Anterior cingulate cortex (tissue), 58 donors: Measurements from ENCODE around the gene PPP4R3B.
A peak's percentile ranks its signal among the peaks of the same experiment; 100 is the strongest.

Source experiments
- DNase-seq, 58 donors: peaks; one replicate each; lab custom pipeline; 2025; lab: John Stamatoyannopoulos, UW

PPP4R3B gene

DNA sequence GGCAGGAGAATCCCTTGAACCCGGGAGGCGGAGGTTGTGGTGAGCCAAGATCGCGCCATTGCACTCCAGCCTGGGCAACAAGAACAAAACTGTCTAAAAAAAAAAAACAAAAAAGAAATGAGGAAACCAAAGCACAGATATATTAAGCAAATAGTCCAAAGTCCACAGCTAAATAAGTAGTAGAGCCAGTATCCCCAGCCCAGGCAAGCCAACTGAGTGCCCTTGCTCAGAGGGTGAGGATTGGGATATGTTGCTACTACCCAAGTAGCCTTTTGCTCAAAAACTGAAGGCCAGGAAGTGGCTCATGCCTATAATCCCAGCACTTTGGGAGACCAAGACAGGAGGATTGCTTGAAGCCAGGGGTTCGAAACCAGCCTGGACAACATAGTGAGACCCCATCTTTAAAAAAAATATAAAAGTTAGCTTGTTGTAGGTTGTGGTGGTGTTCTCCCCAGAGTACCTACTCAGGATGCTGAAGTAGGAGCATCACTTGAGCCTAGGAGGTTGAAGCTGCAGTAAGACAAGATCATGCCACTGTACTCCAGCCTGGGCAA, 92.5 kb downstream of the PPP4R3B start:
- no peak for DNase-seq

DNA sequence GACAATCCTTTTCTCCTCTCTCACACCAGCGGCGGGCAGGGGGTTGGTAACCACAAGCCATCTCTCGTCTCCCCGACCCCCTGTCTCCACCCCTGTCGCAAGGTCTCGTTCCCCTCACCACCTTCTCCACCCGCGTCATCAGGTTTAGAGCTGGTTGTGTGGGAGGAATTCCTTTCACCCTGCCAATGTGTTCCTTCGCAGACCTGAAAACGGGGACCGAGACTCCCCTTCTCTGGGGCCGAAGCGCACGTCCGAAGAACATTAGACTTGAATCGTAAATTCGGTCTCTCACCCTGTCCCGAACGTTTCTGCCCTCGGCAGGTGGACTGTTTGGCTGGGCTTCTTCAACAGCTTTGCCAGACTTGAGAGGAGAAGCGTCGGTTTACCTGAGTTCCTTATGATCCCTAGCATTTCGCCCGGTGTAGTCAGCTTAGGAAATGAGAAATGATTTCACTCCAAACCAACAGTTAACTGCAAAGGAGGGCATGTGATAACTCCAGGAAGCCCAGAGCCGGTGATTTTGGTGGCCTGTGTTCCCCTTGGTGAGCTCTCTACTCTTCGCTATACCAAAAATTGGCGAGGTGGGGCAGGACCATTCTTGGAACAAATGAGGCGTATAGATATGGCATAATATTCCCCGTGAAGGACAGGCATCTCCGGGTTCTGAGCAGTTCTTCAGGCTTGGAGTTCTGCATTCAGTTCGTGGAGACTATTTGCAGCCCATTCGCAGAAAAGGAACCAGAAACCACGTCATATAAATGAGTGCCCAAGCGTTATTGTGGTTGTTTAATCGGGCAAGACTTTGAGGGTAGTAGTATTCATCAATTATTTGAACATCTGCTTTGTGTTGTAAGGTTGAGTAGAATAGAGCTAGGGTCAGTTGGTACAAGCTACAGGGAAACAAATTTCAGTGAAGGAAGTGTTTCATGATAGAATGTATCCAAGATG, 97.2 kb downstream of the PPP4R3B start:
- peak in 41 of 58 donors; percentile 13 to 71 (median 45) for DNase-seq

DNA sequence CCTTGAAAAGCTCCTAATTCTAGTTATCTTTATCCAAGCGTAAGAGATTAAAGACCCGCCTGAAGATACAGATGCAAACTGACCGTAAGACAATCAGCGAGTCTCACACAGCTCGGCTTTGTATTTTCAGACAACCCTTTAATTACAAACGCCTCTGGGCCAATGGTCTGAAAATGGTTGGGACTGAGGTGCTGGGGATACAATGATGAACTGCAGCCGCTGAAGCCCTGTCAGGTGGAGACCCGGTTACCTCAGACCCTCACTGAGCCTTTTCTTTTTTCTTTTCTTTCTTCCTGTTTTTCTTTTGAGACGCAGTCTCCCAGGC, 98.6 kb downstream of the PPP4R3B start:
- peak in 2 of 58 donors; percentile 12 to 50 for DNase-seq

DNA sequence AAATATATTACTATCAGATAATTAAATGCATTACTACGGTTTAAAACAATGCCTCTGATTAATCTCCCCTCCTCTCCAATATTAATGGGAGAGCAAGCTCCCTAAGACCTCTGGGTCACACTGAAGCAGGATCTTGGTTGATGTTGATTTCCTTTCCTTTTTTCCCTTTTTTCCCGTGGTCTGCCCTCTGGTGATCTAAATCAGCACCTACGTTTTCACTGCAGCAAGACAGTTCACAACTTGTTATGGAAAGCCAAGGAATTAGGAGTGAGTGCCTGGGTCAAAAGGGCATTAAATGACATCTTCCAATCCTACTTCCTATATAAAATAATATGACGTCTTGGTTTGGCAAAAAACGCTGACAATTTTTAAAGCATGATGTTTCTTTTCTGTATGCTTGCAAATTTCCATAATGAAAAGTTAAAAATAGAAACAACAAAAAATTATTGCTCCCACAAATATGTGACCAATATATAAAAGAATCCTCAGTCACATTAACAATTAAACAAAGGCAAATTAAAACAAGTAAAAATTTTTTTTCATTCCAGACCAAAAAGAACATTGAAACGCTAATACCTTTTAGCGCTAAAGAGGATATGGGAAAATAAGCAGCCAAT, 105.8 kb downstream of the PPP4R3B start:
- DNase-seq = no peak

DNA sequence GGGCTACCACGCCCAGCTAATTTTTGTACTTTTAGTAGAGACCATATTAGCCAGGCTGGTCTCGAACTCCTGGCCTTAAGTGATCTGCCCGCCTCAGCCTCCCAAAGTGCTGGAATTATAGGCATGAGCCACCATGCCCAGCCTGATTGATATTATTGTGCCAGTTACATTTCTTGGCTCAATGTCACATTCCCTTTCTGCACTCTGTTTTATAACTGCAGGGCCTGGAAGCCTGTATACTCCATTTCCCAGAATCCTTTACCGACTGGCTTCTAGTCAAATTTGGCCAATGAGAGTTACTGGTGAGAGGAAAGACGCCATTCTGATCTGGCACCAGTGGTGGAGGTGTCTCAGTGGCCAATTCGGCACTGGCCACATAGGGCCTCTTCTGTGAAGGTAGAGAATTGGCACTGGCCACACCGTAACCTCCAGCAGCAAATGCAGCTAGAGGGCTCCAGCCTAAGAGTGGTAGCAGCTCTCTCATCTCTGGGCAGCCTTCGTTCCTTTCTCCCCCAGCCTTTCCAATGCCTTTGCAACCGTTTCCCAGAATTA, 114.8 kb downstream of the PPP4R3B start:
- DNase-seq = no peak

DNA sequence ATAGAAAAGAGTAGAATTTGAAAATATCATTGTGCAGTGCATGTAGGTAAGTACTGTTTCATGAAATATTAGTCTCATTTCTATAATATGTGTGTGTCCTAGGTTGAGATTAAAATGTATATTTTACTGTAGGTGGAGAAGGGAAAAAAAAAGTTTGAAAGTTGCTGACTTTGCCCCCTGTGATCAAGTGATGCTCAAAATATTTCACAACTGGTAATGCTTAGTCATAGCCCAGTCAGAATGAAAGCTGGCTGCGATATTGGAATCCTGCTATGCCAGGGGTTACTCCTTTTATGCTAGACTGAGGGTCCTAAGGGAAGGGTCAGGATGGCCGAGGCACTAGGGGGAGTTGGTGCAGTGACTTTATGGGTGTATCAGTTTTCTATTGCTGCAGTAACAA, 117.4 kb downstream of the PPP4R3B start:
- no peak for DNase-seq

DNA sequence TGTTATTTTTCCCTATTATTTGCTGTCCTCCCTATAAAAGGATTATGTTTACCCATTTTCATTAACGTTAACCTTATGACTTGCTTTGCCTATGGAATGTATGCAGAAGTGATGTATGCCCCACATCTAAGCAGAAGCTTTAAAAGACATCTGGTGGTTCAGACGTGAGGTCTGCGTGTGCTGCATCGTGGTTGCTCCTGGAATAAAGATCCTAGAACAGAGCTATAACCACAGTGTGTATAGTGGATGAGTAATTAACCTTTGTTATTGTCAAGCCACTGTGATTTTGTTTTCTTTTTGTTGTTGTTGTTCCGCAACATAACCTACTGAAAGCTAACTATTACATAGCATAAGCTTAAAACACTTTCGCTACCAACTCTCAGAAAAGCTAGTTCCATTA, 118.8 kb downstream of the PPP4R3B start:
- DNase-seq = no peak
